ENCODE measurements around the gene ADGRD1. TPM values are rescaled to one million over a fixed set of nuclear protein-coding genes. Genes with fewer than 3 reads are reported as not detected.
"Not testable (repeated sequence)": the region's sequence is repeated elsewhere in the genome, so short reads cannot be mapped to it uniquely, and the experiment has no call there.

The ADGRD1 gene
- total RNA-seq, 1 donor from 2014 or later: 35.8 TPM

GRCh38 chr12:131123817-131124216, 170.1 kb downstream of the ADGRD1 start:
- H3K27me3 ChIP-seq: no peaks in the 10 kb centered on the region
- TF ChIP-seq CTCF (IDR thresholded peaks at IDR 0.05) (no peak), POLR2A (IDR thresholded peaks at IDR 0.05) (no peak), POLR2AphosphoS5 (IDR thresholded peaks at IDR 0.05; ENCODE audit: insufficient read depth in 1 of 2, low read depth in 1 of 2) (no peak)
- intact Hi-C loops (cut with DNase I): no loop called here
- no peaks in the 10 kb centered on the region for H3K4me1 ChIP-seq
- H3K36me3 ChIP-seq: no peaks in the 10 kb centered on the region
- no peak overlapping the region for H3K4me3 ChIP-seq
- peak; percentile 34 to 49 for DNase-seq (ENCODE audit: extremely low spot score in 2 of 2)
- no peak overlapping the region for H3K27ac ChIP-seq
- no peaks in the 10 kb centered on the region for H3K9me3 ChIP-seq

- Histone ChIP-seq H3K36me3 (no peaks in the 10 kb centered on the region), H3K4me3 (no peak overlapping the region), H3K4me1 (no peaks in the 10 kb centered on the region), H3K27me3 (no peaks in the 10 kb centered on the region), H3K27ac (no peak overlapping the region), H3K9me3 (no peaks in the 10 kb centered on the region)
- no peak for TF ChIP-seq POLR2AphosphoS5 (IDR thresholded peaks at IDR 0.05; ENCODE audit: insufficient read depth in 1 of 2, low read depth in 1 of 2)
- TF ChIP-seq CTCF (IDR thresholded peaks at IDR 0.05): no peak
- TF ChIP-seq POLR2A (IDR thresholded peaks at IDR 0.05): no peak
- peak; percentile 46 to 54 for DNase-seq (ENCODE audit: extremely low spot score in 2 of 2)
- intact Hi-C loops (cut with DNase I): no loop called here
Measured at GRCh38 chr12:131124487-131125280, 171.0 kb downstream of the ADGRD1 start.

GRCh38 chr12:131126662-131127173, 173.0 kb downstream of the ADGRD1 start:
- intact Hi-C loops (cut with DNase I): no loop called here
- DNase-seq (ENCODE audit: extremely low spot score in 2 of 2): peak in 1 of 2 donors; percentile 49
- no peak overlapping the region for H3K27ac ChIP-seq
- H3K36me3 ChIP-seq: no peaks in the 10 kb centered on the region
- H3K9me3 ChIP-seq: no peaks in the 10 kb centered on the region
- no peak overlapping the region for H3K4me3 ChIP-seq
- TF ChIP-seq POLR2A (IDR thresholded peaks at IDR 0.05) (no peak), CTCF (IDR thresholded peaks at IDR 0.05) (no peak), POLR2AphosphoS5 (IDR thresholded peaks at IDR 0.05; ENCODE audit: insufficient read depth in 1 of 2, low read depth in 1 of 2) (no peak)
- no peaks in the 10 kb centered on the region for H3K27me3 ChIP-seq
- H3K4me1 ChIP-seq: peaks cover 3% of the 10 kb centered on the region

- Histone ChIP-seq H3K4me3 (no peak overlapping the region), H3K27me3 (no peaks in the 10 kb centered on the region), H3K36me3 (no peaks in the 10 kb centered on the region), H3K9me3 (no peaks in the 10 kb centered on the region), H3K4me1 (peaks cover 14% of the 10 kb centered on the region), H3K27ac (no peak overlapping the region)
- peak in 1 of 2 donors; percentile 37 for DNase-seq (ENCODE audit: extremely low spot score in 2 of 2)
- intact Hi-C loops (cut with DNase I): no loop called here
- TF ChIP-seq POLR2A (IDR thresholded peaks at IDR 0.05) (no peak), CTCF (IDR thresholded peaks at IDR 0.05) (no peak), POLR2AphosphoS5 (IDR thresholded peaks at IDR 0.05; ENCODE audit: insufficient read depth in 1 of 2, low read depth in 1 of 2) (no peak)
Measured at GRCh38 chr12:131128556-131128955, 174.8 kb downstream of the ADGRD1 start.

- H3K27ac ChIP-seq; H3K4me3 ChIP-seq; intact Hi-C loops (cut with DNase I); H3K27me3 ChIP-seq; H3K36me3 ChIP-seq; H3K9me3 ChIP-seq: not testable (repeated sequence)
- H3K4me1 ChIP-seq: peaks cover 14% of the 10 kb centered on the region
- DNase-seq (ENCODE audit: extremely low spot score in 2 of 2): peak in 1 of 2 donors; percentile 34
Measured at GRCh38 chr12:131128966-131129619, 175.4 kb downstream of the ADGRD1 start.

Measured in vagina (tissue), 2 donors.